ENCODE results near the gene RFXANK.
"Not testable (repeated sequence)": the region's sequence is repeated elsewhere in the genome, so short reads cannot be mapped to it uniquely, and the experiment has no call there.

Gene RFXANK

DNA sequence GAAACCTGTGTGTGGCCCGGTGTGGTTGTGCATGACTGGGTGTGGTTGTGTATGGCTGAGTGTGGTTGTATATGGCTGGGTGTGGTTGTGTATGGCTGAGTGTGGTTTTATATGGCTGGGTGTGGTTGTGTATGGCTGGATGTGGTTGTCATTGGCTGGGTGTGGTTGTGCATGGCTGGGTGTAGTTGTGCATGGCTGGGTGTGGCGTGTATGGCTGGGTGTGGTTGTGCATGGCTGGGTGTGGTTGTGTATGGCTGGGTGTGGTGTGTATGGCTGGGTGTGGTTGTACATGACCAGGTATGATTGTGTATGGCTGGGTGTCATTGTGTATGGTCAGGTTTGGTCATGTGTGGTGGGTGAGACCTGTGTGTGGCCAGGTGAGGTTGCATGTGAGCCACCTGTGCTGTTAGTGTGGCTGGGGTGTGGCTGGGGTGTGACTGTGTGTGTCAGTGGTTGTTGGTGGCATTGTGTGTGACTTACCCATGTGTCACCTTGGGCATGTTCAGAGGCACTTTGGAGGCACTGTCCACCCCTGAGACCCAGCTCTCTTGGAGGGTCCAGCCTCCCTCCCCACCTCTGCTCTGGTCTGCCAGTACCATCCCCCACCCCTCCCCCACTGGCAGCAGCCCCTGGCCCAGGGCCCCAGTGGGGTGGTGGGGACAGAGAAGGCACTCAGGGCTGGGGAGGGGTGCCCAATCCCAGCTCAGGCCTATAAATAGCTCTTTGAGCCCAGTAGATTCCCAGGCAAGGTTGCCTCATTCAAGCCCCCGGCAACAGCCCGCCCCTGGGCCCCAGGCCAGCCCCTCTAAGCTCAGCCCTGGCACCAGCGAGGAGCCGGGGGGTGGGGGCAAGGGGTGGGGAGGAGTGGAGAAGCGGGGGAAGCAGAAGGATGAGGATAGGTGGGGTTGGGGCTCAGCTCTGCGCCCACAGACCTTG lies 15.8 kb downstream of the RFXANK start:
- no peak for DNase-seq

DNA sequence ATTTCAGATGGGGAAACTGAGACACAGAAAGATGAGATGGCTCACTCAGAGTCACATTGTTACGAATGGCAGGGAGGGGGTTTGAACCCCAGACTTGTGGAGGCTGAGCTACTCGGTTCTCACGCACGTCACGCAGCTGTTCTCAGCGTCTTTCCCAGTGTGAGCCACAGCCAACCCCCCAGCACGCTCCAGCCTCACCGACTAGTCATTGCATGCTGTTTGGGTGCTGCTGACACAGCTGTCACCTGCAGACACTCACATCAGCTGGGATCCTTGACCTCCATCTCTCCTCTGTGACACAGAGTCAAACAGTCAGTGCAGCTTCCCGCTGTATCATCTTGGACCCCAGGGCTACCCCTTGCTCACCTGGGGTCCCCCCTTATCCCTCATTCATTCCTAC lies 17.3 kb downstream of the RFXANK start:
- no peak for DNase-seq

DNA sequence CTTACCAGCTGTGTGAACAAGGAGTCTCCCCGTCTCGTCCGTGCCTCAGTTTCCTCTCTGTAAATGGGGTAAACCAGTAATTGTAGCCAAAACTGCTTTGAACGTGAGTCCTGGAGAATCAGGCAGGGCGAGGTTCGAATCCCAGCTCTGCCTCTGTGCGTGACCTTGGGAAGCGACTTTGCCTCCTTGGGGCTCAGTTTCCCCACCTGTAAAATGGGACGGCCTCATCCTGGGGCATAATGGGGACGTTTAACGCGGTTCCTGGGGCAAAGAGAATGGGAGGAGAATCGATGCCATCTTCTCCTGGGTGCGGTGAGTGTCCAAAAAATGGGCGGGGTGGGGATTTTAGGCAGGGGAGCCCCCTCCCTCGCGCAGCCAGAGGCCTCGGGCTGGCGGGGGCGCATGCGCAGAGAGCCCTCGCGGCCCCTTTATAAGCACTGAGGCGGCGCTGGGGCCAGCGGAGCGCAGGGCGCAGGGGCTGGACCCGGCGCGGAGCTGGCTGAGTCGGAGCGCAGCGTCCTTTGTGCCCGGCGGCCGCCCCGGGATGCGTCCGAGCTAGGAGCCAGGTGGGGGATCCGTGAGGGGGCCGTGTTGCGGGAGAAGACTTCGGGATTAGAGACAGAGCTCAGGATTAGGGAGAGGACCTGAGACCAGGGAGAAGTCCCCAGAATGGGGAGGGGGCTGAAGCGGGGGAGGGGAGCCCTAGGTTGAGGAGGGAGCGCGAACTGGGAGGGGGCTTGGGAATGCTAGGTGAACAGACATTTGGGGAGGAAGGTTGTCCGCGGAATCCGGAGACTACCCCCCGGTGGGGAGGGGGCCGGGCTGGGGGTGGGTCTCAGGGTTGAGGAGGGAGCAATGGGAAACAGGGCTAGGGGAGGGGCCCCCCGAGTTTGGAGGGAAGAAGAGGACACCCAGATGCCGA lies 19.7 kb downstream of the RFXANK start, which contains the start of gene NCAN:
NCAN (plus strand) TSS at position 460 of the 922 bp plus-strand sequence. CDS start 4,996 bp downstream, outside the sequence.
- DNase-seq, result peak; percentile 8

DNA sequence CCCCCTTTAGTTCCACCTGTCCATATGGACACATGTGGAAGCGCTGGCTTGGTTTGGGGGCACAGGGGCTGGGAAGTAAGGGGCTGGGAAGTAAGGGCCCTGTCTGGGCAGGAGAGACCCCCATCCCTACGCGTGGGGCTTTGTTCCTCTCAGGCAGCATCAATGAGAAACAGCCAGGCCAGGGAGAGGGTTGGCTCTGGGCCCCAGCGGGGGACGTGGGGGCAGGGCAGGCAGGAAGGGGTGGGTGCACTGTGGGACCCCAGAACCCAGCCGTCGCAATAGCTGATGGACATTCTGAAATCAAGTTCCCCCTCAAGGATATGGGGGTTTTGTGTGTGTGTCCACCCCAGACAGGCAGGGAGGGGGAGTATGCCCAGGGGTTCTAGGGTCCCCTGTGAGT lies 20.9 kb downstream of the RFXANK start:
- no peak for DNase-seq

DNA sequence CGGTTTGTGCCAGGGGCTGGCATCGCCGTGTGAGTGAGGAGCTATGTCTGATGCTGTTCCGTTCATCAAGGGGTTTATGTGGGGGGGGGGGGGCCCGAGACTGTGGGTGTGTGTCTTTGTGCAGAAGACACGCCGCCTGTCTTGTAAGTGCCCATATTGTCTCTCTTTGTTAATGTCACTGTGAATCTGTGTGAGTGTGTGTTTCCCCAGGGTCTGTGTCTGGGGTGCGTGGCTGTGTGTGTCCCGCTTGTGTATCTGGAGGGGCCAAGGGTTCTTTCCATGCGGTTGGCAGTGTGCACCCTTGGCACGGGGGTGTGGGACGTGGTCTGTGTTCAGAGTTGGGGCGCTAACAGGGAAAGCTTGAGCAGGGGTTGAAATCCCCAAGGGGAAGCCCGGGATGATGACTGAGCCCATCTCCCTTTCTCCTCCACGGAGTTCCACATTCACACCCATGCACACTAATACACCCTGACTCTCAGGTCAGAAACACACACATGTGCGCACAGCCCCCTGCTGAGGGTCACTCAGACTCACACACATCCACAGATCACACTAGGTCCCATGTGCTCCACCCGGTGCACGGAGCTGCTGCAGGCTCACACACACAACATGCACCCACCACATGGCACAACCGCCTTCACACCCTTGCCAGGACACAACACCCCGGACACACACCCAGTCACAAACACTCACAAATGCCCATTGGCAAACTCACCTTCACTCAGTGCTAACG lies 21.5 kb downstream of the RFXANK start:
- no peak for DNase-seq

DNA sequence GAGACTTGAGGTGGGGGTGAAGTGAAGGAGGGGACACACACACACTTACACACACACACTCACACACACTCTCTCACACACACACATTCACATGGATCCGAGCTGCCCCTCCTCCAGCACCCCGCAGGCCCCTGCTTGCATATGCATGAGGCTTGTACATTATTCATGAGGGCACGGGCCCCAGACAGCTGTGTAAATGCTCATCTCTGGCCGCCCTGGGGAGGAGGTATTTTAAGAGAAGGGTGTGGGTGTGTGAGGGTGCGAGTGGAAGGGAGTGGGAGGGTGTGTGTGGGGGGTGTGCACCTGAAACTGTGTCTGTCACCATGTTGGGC lies 22.1 kb downstream of the RFXANK start:
- DNase-seq, result peak; percentile 6

DNA sequence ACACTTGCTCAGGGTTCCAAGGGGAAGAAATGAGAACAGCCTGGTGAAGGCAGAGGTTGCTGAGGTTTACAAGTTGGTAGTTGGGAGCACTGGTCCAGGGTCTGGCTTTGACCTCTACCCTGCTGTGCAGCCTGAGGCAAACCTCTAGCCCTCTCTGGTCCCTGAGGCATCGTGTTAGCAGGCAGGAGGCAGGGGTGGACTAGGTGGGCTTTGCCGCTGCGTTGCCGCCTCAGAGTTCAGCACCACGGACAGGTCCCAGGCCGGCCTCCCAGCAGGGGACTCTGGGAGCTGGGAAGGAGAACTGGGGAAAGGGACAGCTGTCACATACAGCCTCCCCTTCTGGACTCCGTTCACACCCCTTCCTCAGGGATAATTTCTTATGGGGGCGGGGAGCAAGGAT lies 22.8 kb downstream of the RFXANK start:
- no peak for DNase-seq

DNA sequence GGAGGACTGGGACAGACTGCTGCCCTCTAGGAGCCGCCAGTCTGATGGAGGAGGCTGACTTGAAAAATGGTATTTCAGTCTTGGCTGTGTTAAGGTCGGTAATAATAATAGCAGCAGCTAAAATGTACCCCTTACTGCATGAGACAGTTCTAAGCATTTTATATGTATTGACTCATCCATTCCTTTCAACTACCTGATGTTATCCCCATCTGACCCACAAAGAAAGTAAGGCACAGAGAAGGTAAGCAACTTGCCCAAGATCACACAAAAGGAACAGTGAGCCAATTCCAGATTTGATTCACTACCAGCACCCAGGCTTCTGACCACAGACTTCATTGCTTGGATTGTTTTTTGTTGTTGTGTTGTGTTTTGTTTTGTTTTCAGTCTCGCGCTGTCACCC lies 23.7 kb downstream of the RFXANK start:
- no peak for DNase-seq

DNA sequence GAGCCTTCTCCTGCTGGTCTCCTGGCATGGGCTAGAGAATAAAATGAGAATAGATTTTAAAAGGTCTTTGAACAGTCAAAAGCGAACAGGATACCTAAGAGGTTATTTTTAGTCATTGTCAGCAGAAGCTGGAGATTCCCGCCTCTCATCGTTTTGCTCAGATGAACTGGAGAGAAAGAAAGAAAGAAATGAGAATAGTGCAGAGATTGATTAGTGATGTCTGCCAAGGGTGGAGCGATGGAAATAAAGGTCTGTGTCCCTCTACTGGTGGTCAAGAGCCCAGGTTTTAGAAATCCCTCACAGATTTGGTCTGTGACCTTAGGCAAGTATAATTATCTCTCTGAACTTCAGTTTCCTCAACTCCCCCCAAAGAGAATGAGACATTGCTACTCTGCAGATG lies 25.0 kb downstream of the RFXANK start:
- no peak for DNase-seq

DNA sequence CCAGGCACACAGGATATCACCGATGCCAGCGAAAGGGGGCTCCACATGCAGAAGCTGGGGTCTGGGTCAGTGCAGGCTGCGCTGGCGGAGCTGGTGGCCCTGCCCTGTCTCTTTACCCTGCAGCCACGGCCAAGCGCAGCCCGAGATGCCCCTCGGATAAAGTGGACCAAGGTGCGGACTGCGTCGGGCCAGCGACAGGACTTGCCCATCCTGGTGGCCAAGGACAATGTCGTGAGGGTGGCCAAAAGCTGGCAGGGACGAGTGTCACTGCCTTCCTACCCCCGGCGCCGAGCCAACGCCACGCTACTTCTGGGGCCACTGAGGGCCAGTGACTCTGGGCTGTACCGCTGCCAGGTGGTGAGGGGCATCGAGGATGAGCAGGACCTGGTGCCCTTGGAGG lies 26.9 kb downstream of the RFXANK start:
- DNase-seq, result no peak

DNA sequence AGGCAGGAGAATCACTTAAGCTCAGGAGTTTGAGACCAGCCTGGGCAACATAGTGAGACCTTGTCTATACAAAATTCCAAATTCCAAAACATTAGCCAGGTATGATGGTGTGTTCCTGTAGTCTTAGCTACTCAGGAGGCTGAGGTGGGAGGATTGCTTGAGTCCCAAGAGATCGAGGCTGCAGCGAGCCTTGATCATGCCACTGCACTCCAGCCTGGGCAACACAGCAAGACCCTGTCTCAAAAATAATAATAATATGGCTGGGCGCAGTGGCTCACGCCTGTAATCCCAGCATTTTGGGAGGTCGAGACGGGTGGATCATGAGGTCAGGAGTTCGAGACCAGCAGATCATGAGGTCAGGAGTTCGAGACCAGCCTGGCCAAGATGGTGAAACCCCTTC lies 28.9 kb downstream of the RFXANK start:
- not testable (repeated sequence) for DNase-seq

DNA sequence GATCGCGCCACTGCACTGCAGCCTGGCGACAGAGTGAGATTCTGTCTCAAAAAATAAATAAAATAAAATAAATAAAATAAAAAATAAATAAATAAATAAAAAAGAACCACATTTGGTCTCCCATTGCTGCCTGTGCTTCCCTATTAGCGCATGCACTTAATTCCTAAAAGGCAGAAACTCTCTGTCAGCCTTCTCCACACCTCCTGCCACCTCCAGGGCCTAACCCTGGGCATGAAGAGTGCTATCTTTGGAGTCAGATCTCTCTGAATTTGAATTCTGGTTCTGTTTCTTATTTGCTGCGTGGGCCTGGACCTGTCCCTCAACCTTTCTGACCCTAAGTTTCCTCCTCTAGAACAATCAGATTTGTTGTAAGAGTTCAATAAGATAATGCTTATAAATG lies 31.0 kb downstream of the RFXANK start:
- no peak for DNase-seq

DNA sequence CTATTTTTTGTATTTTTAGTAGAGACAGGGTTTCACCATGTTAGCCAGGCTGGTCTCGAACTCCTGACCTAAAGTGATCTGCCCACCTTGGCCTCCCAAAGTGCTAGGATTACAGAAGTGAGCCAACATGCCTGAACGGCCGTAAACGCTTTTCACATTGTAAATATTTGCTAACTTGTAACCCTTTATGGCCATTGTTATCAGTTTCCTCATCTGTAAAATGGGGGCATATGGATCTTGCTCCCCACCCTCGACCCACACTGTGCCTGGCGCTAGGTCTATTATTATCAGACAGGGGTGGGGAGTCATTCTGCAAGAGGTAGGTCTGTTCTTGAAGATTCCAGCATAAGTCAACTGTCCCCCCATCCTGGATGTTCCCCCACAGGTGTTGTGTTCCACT lies 31.6 kb downstream of the RFXANK start:
- DNase-seq, result no peak

DNA sequence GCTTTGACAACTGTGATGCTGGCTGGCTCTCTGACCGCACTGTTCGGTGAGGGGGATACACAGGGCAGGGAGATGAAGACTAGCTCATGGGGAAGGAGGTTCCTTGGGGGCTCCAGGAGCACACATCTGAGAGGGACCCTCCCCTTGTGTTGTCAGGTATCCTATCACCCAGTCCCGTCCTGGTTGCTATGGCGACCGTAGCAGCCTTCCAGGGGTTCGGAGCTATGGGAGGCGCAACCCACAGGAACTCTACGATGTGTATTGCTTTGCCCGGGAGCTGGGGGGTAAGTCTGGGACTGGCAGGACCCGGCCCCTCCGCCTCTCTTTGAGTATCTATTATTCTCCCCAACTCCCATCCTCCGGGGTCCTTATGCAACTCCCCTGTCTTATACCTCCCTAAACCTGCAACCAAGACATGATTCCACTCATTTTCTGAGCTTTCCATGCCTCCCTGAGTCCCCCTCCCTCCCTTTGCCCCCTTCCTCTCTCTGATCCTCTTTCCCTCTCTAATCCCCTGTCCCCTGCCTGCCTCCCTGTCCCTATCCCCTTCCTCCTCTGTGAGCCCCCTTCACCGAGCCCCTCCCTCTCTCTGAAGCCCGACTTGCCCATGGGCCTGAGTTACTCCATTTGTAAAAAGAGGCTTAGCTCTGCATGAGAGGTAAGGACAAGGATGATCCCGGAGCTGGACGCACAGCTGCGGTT lies 32.2 kb downstream of the RFXANK start:
- no peak for DNase-seq

DNA sequence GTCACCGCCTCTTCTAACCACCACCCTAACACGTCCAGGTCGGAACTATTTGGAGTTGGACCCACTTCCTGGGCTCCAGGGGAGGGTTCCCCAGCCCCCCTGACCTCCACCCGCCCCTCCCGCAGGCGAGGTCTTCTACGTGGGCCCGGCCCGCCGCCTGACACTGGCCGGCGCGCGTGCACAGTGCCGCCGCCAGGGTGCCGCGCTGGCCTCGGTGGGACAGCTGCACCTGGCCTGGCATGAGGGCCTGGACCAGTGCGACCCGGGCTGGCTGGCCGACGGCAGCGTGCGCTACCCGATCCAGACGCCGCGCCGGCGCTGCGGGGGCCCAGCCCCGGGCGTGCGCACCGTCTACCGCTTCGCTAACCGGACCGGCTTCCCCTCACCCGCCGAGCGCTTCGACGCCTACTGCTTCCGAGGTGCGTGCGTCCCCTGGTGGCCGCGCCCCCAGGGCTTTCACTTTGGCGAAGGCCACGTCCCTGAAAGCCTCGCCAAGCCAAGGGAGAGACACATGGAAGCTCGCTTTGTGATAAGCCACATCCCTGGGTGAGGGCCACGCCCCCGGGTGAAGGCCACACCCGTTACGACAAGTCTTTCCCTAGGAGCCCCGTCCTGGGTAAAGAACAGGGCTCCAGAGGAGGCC lies 32.9 kb downstream of the RFXANK start:
- peak; percentile 82 for DNase-seq

DNA sequence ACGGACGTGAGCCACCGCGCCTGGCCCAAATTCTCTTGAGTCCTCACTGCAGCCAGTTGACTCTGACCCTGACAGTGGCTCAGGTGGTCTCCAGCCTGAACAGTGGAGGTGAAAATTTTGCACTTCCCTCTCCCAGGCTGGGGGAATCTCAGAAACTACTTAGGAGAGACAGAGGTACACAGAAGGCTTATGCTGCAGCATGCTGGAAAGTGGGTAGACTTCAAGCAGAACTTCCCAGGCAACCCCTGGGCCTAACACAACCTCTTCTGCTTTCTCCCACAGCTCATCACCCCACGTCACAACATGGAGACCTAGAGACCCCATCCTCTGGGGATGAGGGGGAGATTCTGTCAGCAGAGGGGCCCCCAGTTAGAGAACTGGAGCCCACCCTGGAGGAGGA lies 34.1 kb downstream of the RFXANK start:
- no peak for DNase-seq

DNA sequence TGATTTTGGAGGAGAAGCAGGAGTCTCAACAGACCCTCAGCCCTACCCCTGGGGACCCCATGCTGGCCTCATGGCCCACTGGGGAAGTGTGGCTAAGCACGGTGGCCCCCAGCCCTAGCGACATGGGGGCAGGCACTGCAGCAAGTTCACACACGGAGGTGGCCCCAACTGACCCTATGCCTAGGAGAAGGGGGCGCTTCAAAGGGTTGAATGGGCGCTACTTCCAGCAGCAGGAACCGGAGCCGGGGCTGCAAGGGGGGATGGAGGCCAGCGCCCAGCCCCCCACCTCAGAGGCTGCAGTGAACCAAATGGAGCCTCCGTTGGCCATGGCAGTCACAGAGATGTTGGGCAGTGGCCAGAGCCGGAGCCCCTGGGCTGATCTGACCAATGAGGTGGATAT lies 34.6 kb downstream of the RFXANK start:
- no peak for DNase-seq

DNA sequence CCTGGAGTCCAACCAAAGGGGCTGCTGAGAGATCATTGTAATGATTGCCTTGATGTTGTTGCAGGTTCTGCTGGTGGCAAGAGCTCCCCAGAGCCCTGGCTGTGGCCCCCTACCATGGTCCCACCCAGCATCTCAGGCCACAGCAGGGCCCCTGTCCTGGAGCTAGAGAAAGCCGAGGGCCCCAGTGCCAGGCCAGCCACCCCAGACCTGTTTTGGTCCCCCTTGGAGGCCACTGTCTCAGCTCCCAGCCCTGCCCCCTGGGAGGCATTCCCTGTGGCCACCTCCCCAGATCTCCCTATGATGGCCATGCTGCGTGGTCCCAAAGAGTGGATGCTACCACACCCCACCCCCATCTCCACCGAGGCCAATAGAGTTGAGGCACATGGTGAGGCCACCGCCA lies 35.2 kb downstream of the RFXANK start:
- DNase-seq, result no peak

DNA sequence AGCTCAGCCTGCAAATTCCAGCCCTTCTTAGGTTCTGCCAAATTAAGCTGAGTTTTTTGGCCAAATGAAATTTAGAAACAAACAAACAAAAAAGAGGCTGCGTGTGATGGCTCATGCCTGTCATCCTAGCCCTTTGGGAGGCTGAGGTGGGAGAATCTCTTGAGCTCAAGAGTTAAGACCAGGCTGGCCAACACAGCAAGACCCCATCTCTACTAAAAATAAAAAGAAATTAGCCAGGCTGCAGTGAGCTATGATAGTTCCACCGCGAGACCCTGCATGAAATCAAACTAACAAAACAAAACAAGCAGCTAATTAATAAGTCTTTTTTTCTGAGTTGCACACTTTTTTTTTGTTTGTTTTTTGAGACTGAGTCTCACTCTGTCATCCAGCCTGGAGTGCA lies 37.6 kb downstream of the RFXANK start:
- DNase-seq, result no peak

DNA sequence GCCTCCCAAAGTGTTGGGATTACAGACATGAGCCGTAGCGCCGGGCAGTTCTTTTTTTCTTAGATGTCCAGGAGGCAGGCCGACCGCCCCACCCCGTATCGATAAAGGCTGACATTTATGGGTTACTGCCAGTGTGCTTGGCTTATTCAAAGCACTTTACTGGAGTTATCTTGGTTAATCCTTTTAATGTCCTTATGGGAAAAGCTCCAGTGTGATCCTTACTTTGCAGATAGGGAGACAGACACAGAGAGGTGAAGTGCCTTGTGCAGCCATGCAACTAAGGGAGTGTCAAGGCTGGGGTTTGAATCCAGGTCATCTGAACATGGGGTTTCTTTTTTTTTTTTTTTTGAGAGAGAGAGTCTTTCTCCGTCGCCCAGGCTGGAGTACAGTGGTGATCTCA lies 38.9 kb downstream of the RFXANK start:
- DNase-seq, result no peak

DNA sequence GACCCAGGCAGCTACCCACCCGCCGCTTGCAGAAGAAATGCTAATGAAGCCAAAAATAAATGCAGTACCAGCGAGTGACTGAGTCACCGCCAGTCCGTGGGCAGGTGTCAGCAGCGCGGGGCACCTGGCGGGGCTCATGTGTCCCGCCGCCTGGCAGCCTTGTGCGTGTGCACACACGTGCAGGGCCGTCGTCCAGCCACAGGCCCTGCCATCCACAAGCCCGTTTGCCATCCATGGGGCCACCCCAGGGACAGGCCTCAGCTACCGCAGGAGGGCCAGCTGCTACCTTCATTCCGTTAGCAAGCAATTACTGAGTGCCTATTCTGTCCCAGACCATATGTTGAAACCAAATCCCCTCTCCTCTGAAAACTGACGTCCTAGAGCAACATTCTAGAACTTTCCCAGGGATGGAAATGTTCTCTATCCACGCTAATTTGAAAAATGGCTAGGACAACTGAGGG lies 40.2 kb downstream of the RFXANK start:
- DNase-seq, result no peak

All from COR-L47 (cell line).